SK-N-DZ (cell line): ENCODE results near the gene ZFR2.
A peak's percentile ranks its signal among the peaks of the same experiment; 100 is the strongest.

Experiments used
- DNase-seq: peaks from one replicate; pipeline ENCODE4 v3.0.0-alpha.2; 2015; ENCODE audit warnings: low spot score

ZFR2 gene

GRCh38 chr19:3837332-3837731 lies 31.5 kb downstream of the ZFR2 start:
- no peak for DNase-seq

GRCh38 chr19:3836887-3837286 lies 32.0 kb downstream of the ZFR2 start:
- no peak for DNase-seq

- DNase-seq = no peak
Measured at GRCh38 chr19:3835055-3835435, 33.8 kb downstream of the ZFR2 start.

- DNase-seq = no peak
Measured at GRCh38 chr19:3834349-3835054, 34.3 kb downstream of the ZFR2 start.

- DNase-seq = no peak
Measured at GRCh38 chr19:3833578-3834348, 35.1 kb downstream of the ZFR2 start.

- no peak for DNase-seq
Measured at GRCh38 chr19:3832001-3832400, 36.8 kb downstream of the ZFR2 start.

GRCh38 chr19:3831601-3832000 lies 37.2 kb downstream of the ZFR2 start:
- no peak for DNase-seq

- DNase-seq = no peak
Measured at GRCh38 chr19:3830621-3831589, 37.9 kb downstream of the ZFR2 start.

- no peak for DNase-seq
Measured at GRCh38 chr19:3827306-3827705, 41.5 kb downstream of the ZFR2 start.

GRCh38 chr19:3826163-3826562 lies 42.7 kb downstream of the ZFR2 start:
- DNase-seq = peak; percentile 82

- DNase-seq = no peak
Measured at GRCh38 chr19:3825286-3825956, 43.4 kb downstream of the ZFR2 start.

- peak; percentile 30 for DNase-seq
Measured at GRCh38 chr19:3823350-3823713, 45.5 kb downstream of the ZFR2 start.

GRCh38 chr19:3822683-3823349 lies 46.0 kb downstream of the ZFR2 start:
- DNase-seq = no peak

- DNase-seq = peak; percentile 59
Measured at GRCh38 chr19:3821857-3822364, 46.9 kb downstream of the ZFR2 start.

- DNase-seq = no peak
Measured at GRCh38 chr19:3821156-3821555, 47.7 kb downstream of the ZFR2 start.

GRCh38 chr19:3819989-3820388 lies 48.8 kb downstream of the ZFR2 start:
- no peak for DNase-seq

GRCh38 chr19:3818918-3819317 lies 49.9 kb downstream of the ZFR2 start:
- DNase-seq = no peak

- no peak for DNase-seq
Measured at GRCh38 chr19:3818466-3818865, 50.4 kb downstream of the ZFR2 start.

- no peak for DNase-seq
Measured at GRCh38 chr19:3817761-3818160, 51.1 kb downstream of the ZFR2 start.

GRCh38 chr19:3816566-3817218 lies 52.1 kb downstream of the ZFR2 start:
- DNase-seq = no peak
